GM21526 (cell line): ENCODE results near the gene ABCG1.

ENCODE experiments used
- ATAC-seq: cut with Tn5 transposase; IDR thresholded peaks from one replicate; pipeline ENCODE4 v1.9.1; 2021; ENCODE audit warnings: moderate library complexity; ENCODE audit not compliant: unreplicated experiment, low FRiP score

ABCG1 gene

DNA sequence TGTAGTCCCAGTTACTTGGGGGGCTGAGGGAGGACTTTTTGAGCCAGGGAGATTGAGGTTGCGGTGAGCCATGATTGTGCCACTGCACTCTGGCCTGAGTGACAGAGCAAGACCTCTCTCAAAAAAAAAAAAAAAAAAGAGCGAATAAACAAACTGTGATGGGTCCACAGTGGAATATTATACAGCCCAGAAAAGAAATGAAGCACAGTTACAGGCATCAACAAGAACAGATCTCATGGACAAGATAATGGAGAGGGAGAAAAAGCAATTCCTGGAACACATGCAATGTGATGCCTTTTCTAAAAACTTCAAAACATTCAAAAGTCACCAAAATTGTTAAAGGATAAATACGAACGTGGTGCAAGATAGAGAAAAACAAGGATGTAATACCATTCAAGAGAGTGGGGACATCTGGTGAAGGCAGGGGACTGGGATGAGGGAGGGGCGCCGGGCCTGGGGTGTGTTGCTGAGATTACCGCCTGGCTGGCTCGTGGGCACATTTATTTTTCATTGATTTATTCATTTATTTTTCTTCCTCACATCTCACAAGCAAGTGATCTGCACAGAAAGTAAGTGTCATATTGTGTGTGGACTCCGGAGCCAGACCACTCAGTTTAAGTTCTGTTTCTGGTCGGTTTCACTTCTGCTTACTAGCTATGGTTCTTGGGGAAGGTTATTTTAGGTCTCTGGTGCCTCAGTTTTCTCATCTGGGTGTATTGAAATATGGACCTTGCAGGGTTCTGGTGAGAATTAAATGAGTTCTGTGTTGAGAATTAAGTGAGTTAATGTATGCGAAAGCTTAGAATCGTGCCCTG, 30.1 kb downstream of the ABCG1 start:
- ATAC-seq: peak; percentile 83

DNA sequence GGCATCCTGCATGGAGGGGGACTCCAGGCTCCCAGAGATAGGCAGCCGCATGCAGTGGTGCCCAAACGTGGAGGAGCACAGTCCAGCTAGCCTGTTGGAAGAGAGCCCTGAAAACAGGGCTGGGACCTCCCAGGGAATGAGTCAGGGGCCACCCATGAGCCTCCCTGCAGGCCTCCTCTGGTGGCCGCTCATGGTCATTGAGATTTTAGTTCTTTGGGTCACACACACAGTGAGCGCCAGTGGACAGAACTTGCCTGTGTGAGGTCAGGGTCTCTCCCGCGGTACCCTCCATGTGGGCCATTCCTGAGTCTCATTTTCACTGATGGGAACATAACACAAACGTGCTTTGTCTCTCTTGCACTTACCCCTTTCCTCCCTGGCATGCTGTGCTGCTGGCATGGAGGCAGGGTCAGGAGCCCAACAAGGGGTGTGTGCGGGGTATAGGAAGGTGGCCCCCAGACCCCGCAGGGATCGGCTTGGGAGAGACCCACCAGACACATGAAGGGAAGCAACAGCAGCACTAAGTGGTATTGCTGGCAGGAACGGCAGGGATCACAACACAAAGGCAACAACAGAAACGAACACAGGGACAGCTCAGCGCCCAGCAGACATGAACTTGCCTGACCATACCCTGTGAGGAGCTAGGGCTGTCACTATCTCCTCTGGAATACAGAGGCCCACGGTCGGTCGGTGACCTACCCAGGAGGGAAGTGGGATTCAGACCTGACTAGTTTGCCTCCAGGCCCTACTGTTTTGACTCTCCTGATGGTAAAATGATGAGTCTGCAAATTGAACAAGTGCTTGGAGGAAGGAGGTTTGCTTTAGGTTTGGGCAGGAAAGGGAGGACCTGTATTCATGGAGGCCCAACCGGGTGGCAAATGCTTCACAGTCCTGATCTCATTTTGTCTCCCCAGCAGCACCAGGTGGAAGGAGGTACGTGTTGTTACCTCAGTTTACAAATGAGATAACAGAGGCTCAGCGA, 31.8 kb downstream of the ABCG1 start:
- ATAC-seq: no peak

DNA sequence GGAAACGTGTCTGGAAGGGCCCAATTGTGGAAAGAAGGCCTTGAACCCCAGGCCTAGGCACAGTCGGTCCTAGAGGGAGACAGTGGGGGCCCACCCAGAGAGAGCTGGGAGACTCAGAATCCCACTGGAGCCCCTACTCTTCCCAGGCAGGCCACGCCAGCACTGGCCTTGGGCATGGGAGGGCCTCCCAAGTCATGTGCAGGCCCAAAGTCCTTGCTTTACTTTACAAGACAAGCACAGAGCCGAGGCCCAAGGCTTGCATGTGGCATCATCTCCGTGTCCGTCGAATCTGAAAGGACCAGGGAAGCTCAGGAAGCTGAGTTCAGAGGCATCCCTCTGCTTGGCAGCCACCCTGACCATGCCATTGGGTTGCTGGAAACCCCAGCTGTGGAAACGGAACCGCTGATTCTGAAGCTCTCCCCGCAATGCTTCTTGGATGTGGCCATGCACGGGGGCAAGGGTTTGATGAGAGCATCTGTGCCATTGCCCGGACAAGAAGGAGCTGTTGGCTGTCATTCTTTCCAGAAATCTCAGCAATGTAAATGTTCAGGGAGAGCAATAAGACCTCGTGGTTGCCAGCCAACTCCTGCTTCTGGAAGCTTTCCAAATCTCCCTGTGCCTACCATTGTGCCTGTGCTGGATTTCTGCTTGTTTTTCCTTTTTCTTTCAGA, 32.8 kb downstream of the ABCG1 start:
- ATAC-seq: no peak

DNA sequence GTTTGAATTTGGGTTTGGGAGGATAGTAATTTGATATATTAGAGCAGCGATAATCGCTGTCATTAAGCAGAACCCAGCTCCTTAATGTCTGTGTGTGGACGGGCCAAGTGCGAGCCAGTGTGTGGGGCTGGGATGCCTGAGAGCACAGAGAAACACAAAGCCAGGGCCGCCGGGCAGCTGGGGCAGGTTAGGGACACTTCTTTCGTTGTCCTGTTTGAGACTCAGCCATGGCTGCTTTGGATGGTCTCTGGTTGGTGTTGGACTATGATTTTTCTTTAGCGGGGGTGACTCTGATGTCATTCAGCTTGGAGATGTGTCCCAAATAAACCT, 33.4 kb downstream of the ABCG1 start:
- no peak for ATAC-seq

- no peak for ATAC-seq
Measured at GRCh38 chr21:42252778-42253340, 33.9 kb downstream of the ABCG1 start.

DNA sequence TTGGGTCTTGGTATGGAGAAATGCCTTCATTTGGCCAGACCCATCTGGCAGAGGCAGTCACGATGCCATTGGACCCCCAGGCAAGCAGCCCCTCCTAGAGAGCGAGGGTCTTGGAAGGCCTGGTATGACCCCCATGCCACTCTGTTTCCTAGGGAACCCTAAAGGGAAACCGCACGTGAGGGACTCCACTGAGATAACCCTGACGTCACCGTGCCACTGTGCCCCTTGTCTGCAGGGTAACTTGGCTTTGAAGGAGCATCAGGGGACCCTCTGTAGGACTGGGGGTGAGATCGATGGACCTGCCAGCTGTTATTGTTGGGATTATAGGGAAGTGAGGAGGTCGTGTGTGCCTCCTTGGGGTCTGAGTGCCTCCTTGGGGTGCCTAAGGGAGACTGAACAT, 34.5 kb downstream of the ABCG1 start:
- ATAC-seq: no peak

DNA sequence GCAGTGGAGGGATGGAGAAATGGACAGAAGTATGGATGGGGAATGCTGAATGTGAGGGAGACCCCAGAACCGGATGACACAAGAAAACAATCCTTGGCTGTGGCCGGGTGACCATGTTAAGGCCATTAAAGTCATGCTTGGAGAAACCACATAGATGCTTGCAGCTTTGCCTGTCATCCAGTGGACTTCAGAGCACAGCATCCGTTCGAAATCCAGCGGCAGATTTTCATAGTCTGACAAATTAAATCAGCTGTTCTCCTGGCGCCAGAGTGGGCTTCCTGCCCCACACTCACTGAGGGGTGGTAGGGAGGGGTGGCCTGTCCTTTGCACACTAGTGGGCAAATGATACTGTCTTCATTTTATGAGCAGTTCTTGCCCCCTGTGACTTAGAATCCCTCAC, 35.1 kb downstream of the ABCG1 start:
- no peak for ATAC-seq

- no peak for ATAC-seq
Measured at GRCh38 chr21:42254651-42255601, 36.0 kb downstream of the ABCG1 start.

GRCh38 chr21:42255825-42256224, 36.9 kb downstream of the ABCG1 start:
- no peak for ATAC-seq

- no peak for ATAC-seq
Measured at GRCh38 chr21:42256316-42256715, 37.4 kb downstream of the ABCG1 start.

DNA sequence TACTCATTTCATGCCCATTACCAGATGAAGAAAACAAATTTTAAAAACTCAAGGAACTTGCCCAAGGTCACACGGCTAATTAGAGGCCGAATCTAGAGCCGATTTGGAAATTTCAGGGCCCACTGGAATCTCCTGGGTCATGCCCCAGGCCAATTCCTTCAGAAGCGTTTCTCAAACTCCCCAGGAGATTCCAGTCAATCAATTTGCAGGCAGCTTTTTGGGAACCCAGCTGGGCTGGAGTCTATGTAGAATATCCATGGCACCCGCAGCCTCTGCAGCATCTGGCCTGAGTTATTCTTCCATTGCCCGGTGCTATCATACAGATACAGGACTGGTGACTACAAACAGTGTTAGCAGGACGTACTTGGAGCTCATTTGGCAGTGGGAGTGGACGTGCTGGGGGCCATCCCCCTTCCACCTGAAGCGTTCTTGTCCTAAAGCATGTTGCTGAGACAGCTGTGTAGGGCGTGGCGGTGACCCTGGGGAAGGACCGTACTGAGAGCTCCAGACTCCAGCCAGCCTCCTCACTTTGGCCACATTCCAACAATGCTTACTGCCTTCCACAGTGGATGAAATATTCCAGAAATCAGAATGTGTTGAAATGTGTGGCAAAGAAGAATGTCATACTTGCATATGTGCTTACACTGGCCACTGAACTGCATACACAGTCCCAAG, 38.3 kb downstream of the ABCG1 start:
- no peak for ATAC-seq

DNA sequence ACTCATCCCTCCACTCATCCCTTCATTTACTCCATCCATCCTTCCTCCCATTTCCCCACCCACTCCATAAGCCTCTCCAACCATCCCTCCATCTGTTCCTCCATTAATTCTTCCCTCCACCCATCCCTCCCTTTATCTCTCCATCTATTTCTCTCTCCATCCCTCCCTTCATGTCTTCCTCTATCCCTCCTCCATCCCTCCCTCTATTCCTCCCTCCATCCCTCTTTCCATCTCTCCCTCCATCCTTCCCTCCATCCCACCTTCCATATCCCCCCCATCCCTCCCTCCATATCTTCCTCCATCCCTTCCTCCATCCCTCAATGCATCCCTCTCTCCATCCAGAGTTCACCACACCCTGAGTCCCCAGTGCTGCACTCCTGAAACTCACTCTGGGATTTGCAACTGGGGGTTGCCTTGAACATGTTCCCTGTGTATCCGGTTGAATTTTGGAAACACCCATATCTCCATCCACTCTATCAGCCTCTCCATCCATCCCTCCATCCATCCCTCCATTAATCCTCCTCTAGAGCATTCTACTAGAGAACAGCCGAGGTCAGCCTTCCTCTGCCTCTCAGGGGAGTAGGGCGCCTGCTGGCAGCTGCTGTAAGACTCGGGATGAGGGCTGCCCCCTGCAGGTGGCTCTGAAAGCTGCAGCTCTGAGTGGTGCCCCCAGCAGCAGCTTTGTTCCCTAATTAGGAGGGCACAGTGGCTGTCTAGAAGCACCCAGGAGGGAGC, 39.4 kb downstream of the ABCG1 start:
- ATAC-seq: no peak

DNA sequence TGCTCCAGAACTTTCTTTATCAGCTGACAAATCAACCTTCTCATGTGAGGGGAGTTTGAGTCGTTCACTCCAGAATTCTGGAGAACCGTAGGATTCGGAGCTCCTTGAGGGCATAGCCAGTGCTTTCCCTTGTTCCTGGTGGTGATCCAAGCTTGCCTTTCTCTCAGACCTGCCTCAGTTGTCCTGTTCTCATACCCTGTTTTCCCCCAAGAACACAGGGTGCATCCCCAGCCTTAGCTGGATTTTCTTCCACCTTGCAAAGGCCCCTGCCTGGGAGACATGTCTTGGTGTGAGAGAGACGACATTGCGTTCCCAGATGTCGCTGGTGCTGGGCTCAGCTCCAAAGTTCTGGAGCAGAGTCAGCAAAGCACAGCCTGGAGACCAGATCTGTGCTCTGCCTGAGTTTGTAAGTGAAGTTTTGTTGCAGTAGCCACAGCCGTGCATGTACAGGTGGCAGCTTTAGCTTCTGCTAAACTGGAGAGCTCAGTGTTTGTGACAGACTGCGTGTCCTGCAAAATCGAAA, 40.0 kb downstream of the ABCG1 start:
- ATAC-seq: no peak

GRCh38 chr21:42260121-42260520, 41.2 kb downstream of the ABCG1 start:
- ATAC-seq: no peak

DNA sequence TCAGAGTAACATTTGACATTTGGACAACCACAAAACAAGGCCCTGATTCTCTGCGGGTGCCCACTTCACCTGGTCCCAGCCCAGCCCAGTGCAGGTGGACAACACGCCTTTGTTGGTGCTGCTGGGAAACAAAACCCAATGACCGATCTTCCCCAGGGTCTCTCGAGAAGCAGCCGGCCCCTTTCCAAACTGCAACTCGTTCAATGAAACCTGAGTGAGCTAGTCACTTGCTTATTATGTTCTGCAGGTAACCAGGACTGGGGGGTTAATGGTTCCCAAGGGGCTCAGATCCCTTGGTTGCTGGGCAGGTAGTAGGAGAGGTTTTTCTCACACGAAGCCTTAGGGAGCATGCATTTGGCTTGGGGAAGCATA, 42.9 kb downstream of the ABCG1 start:
- no peak for ATAC-seq

- no peak for ATAC-seq
Measured at GRCh38 chr21:42262831-42263231, 43.9 kb downstream of the ABCG1 start.

GRCh38 chr21:42263591-42264131, 44.7 kb downstream of the ABCG1 start:
- no peak for ATAC-seq
